Measurements from ENCODE around the gene GARS1.

The GARS1 gene

GRCh38 chr7:30618961-30619360 is 24.3 kb downstream of the GARS1 start:
- no peak overlapping the region for H3K23ac ChIP-seq (ENCODE audit: low read length in 2 of 2)
- H3K18ac ChIP-seq (ENCODE audit: low read depth in 1 of 2, low read length in 2 of 2), result no peak overlapping the region
- no peak overlapping the region for H2AFZ ChIP-seq (ENCODE audit: low read depth, low read length)
- DNase-seq, result no peak
- H3K27ac ChIP-seq (ENCODE audit: low read length, poor library complexity, severe bottlenecking), result no peak overlapping the region
- H3K4me3 ChIP-seq (ENCODE audit: insufficient read depth in 1 of 2, low read depth in 1 of 2, low read length in 2 of 2), result no peak overlapping the region
- peaks cover 26% of the 10 kb centered on the region for H3K79me1 ChIP-seq (replicated peaks; ENCODE audit: low read length, poor library complexity, severe bottlenecking)
- no peak overlapping the region for H2AK5ac ChIP-seq (ENCODE audit: low read length, severe bottlenecking)
- H2BK12ac ChIP-seq (ENCODE audit: low read length in 2 of 2), result no peak overlapping the region
- H3K4me2 ChIP-seq (ENCODE audit: low read length, poor library complexity, severe bottlenecking), result no peak overlapping the region
- no peak overlapping the region for H2BK120ac ChIP-seq (ENCODE audit: low read depth, low read length)
- H4K8ac ChIP-seq (ENCODE audit: low read length), result no peak overlapping the region
- H3K4me1 ChIP-seq (ENCODE audit: control insufficient read depth, insufficient read depth, low read depth, low read length), result no peaks in the 10 kb centered on the region
- H3K9ac ChIP-seq (ENCODE audit: low read length), result no peak overlapping the region
- no peak overlapping the region for H4K91ac ChIP-seq (ENCODE audit: low read length)
- H3K9me3 ChIP-seq (ENCODE audit: control insufficient read depth, low read length), result no peaks in the 10 kb centered on the region
- H2BK5ac ChIP-seq (ENCODE audit: low read depth, low read length, poor library complexity, severe bottlenecking), result no peak overlapping the region
- H3K27me3 ChIP-seq (ENCODE audit: control insufficient read depth in 1 of 2, insufficient read depth in 1 of 2, low read length in 2 of 2), result no peaks in the 10 kb centered on the region
- H3K36me3 ChIP-seq (ENCODE audit: control insufficient read depth in 1 of 2, insufficient read depth in 2 of 2, low read depth in 1 of 2, low read length in 2 of 2), result peaks cover 34 to 94% of the 10 kb centered on the region in 2 experiments
- no peak overlapping the region for H3K14ac ChIP-seq (ENCODE audit: low read length in 2 of 2)
- no peak overlapping the region for H3K4ac ChIP-seq (ENCODE audit: low read depth in 1 of 2, low read length in 2 of 2)
- 64% methylated on average over 1 of the region's 1 CpG for whole genome bisulfite sequencing
- H2BK15ac ChIP-seq (ENCODE audit: low read depth, poor library complexity, severe bottlenecking), result no peak overlapping the region

GRCh38 chr7:30625283-30625682 is 30.6 kb downstream of the GARS1 start:
- no peak overlapping the region for H2AFZ ChIP-seq (ENCODE audit: low read depth, low read length)
- no CpG with 5 or more reads among the region's 1 CpG for WGBS
- H3K4me3 ChIP-seq (ENCODE audit: insufficient read depth in 1 of 2, low read depth in 1 of 2, low read length in 2 of 2), result no peak overlapping the region
- H3K23ac ChIP-seq (ENCODE audit: low read length in 2 of 2), result no peak overlapping the region
- no peak overlapping the region for H3K4me2 ChIP-seq (ENCODE audit: low read length, poor library complexity, severe bottlenecking)
- no peak overlapping the region for H2BK15ac ChIP-seq (ENCODE audit: low read depth, poor library complexity, severe bottlenecking)
- no peak overlapping the region for H3K4ac ChIP-seq (ENCODE audit: low read depth in 1 of 2, low read length in 2 of 2)
- H3K9ac ChIP-seq (ENCODE audit: low read length), result no peak overlapping the region
- H4K8ac ChIP-seq (ENCODE audit: low read length), result no peak overlapping the region
- no peak overlapping the region for H2AK5ac ChIP-seq (ENCODE audit: low read length, severe bottlenecking)
- H3K36me3 ChIP-seq (ENCODE audit: control insufficient read depth in 1 of 2, insufficient read depth in 2 of 2, low read depth in 1 of 2, low read length in 2 of 2), result peaks cover 19 to 95% of the 10 kb centered on the region in 2 experiments
- no peak for DNase-seq
- no peak overlapping the region for H3K18ac ChIP-seq (ENCODE audit: low read depth in 1 of 2, low read length in 2 of 2)
- H3K79me1 ChIP-seq (replicated peaks; ENCODE audit: low read length, poor library complexity, severe bottlenecking), result peaks cover 16% of the 10 kb centered on the region
- no peak overlapping the region for H3K14ac ChIP-seq (ENCODE audit: low read length in 2 of 2)
- no peak overlapping the region for H3K27ac ChIP-seq (ENCODE audit: low read length, poor library complexity, severe bottlenecking)
- no peaks in the 10 kb centered on the region for H3K9me3 ChIP-seq (ENCODE audit: control insufficient read depth, low read length)
- H3K27me3 ChIP-seq (ENCODE audit: control insufficient read depth in 1 of 2, insufficient read depth in 1 of 2, low read length in 2 of 2), result no peaks in the 10 kb centered on the region
- no peaks in the 10 kb centered on the region for H3K4me1 ChIP-seq (ENCODE audit: control insufficient read depth, insufficient read depth, low read depth, low read length)
- no peak overlapping the region for H4K91ac ChIP-seq (ENCODE audit: low read length)
- H2BK5ac ChIP-seq (ENCODE audit: low read depth, low read length, poor library complexity, severe bottlenecking), result no peak overlapping the region
- no peak overlapping the region for H2BK12ac ChIP-seq (ENCODE audit: low read length in 2 of 2)
- no peak overlapping the region for H2BK120ac ChIP-seq (ENCODE audit: low read depth, low read length)

GRCh38 chr7:30627026-30627425 is 32.3 kb downstream of the GARS1 start:
- no peak overlapping the region for H2AFZ ChIP-seq (ENCODE audit: low read depth, low read length)
- H3K14ac ChIP-seq (ENCODE audit: low read length in 2 of 2), result no peak overlapping the region
- no peak for DNase-seq
- no peak overlapping the region for H4K8ac ChIP-seq (ENCODE audit: low read length)
- H2BK15ac ChIP-seq (ENCODE audit: low read depth, poor library complexity, severe bottlenecking), result no peak overlapping the region
- no peaks in the 10 kb centered on the region for H3K9me3 ChIP-seq (ENCODE audit: control insufficient read depth, low read length)
- H2AK5ac ChIP-seq (ENCODE audit: low read length, severe bottlenecking), result no peak overlapping the region
- no peak overlapping the region for H3K4me2 ChIP-seq (ENCODE audit: low read length, poor library complexity, severe bottlenecking)
- H3K4ac ChIP-seq (ENCODE audit: low read depth in 1 of 2, low read length in 2 of 2), result no peak overlapping the region
- H3K4me1 ChIP-seq (ENCODE audit: control insufficient read depth, insufficient read depth, low read depth, low read length), result no peaks in the 10 kb centered on the region
- H2BK12ac ChIP-seq (ENCODE audit: low read length in 2 of 2), result no peak overlapping the region
- H3K9ac ChIP-seq (ENCODE audit: low read length), result no peak overlapping the region
- peaks cover 18% of the 10 kb centered on the region for H3K79me1 ChIP-seq (replicated peaks; ENCODE audit: low read length, poor library complexity, severe bottlenecking)
- WGBS, result 94% methylated on average over 4 of the region's 4 CpGs
- no peak overlapping the region for H4K91ac ChIP-seq (ENCODE audit: low read length)
- no peaks in the 10 kb centered on the region for H3K27me3 ChIP-seq (ENCODE audit: control insufficient read depth in 1 of 2, insufficient read depth in 1 of 2, low read length in 2 of 2)
- H3K23ac ChIP-seq (ENCODE audit: low read length in 2 of 2), result no peak overlapping the region
- H2BK120ac ChIP-seq (ENCODE audit: low read depth, low read length), result no peak overlapping the region
- no peak overlapping the region for H3K27ac ChIP-seq (ENCODE audit: low read length, poor library complexity, severe bottlenecking)
- no peak overlapping the region for H2BK5ac ChIP-seq (ENCODE audit: low read depth, low read length, poor library complexity, severe bottlenecking)
- no peak overlapping the region for H3K18ac ChIP-seq (ENCODE audit: low read depth in 1 of 2, low read length in 2 of 2)
- no peak overlapping the region for H3K4me3 ChIP-seq (ENCODE audit: insufficient read depth in 1 of 2, low read depth in 1 of 2, low read length in 2 of 2)
- H3K36me3 ChIP-seq (ENCODE audit: control insufficient read depth in 1 of 2, insufficient read depth in 2 of 2, low read depth in 1 of 2, low read length in 2 of 2), result peaks cover 21 to 95% of the 10 kb centered on the region in 2 experiments

GRCh38 chr7:30630986-30631385 is 36.3 kb downstream of the GARS1 start:
- no peak overlapping the region for H3K4me3 ChIP-seq (ENCODE audit: insufficient read depth in 1 of 2, low read depth in 1 of 2, low read length in 2 of 2)
- no peak overlapping the region for H4K91ac ChIP-seq (ENCODE audit: low read length)
- peaks cover 39 to 98% of the 10 kb centered on the region in 2 experiments for H3K36me3 ChIP-seq (ENCODE audit: control insufficient read depth in 1 of 2, insufficient read depth in 2 of 2, low read depth in 1 of 2, low read length in 2 of 2)
- WGBS, result 100% methylated on average over 2 of the region's 4 CpGs
- no peak overlapping the region for H2AFZ ChIP-seq (ENCODE audit: low read depth, low read length)
- H4K8ac ChIP-seq (ENCODE audit: low read length), result no peak overlapping the region
- no peak overlapping the region for H2BK12ac ChIP-seq (ENCODE audit: low read length in 2 of 2)
- no peak overlapping the region for H3K14ac ChIP-seq (ENCODE audit: low read length in 2 of 2)
- H3K27me3 ChIP-seq (ENCODE audit: control insufficient read depth in 1 of 2, insufficient read depth in 1 of 2, low read length in 2 of 2), result no peaks in the 10 kb centered on the region
- H3K27ac ChIP-seq (ENCODE audit: low read length, poor library complexity, severe bottlenecking), result no peak overlapping the region
- no peak overlapping the region for H3K4me2 ChIP-seq (ENCODE audit: low read length, poor library complexity, severe bottlenecking)
- H3K23ac ChIP-seq (ENCODE audit: low read length in 2 of 2), result no peak overlapping the region
- H2BK15ac ChIP-seq (ENCODE audit: low read depth, poor library complexity, severe bottlenecking), result no peak overlapping the region
- H3K79me1 ChIP-seq (replicated peaks; ENCODE audit: low read length, poor library complexity, severe bottlenecking), result peaks cover 26% of the 10 kb centered on the region
- H3K4me1 ChIP-seq (ENCODE audit: control insufficient read depth, insufficient read depth, low read depth, low read length), result peaks cover 2% of the 10 kb centered on the region
- no peak overlapping the region for H3K9ac ChIP-seq (ENCODE audit: low read length)
- no peak overlapping the region for H3K4ac ChIP-seq (ENCODE audit: low read depth in 1 of 2, low read length in 2 of 2)
- no peak overlapping the region for H2AK5ac ChIP-seq (ENCODE audit: low read length, severe bottlenecking)
- no peak overlapping the region for H3K18ac ChIP-seq (ENCODE audit: low read depth in 1 of 2, low read length in 2 of 2)
- no peak for DNase-seq
- no peak overlapping the region for H2BK5ac ChIP-seq (ENCODE audit: low read depth, low read length, poor library complexity, severe bottlenecking)
- no peaks in the 10 kb centered on the region for H3K9me3 ChIP-seq (ENCODE audit: control insufficient read depth, low read length)
- no peak overlapping the region for H2BK120ac ChIP-seq (ENCODE audit: low read depth, low read length)
